Choroid plexus epithelial cell (primary cell): Measurements from ENCODE around the gene COL4A3.

Experiments used
- DNase-seq: peaks from one replicate; pipeline ENCODE4 v3.0.0-alpha.2; 2010; ENCODE audit warnings: low read depth
- H3K4me3 ChIP-seq: 2 replicates; pipeline ENCODE4 v1.5.1; 2011; ENCODE audit warnings: low read depth, mild to moderate bottlenecking, control low read depth, low read length, moderate library complexity
- CTCF ChIP-seq: conservative IDR thresholded peaks from 2 replicates; pipeline ENCODE4 v1.5.1; 2011; ENCODE audit warnings: low read depth, mild to moderate bottlenecking, control low read depth, inconsistent platforms, low read length, moderate library complexity

Gene COL4A3

GRCh38 chr2:227146456-227146855 is 18.0 kb upstream of the COL4A3 start:
- no peak for TF ChIP-seq CTCF
- H3K4me3 ChIP-seq, result no peak overlapping the region
- no peak for DNase-seq

DNA sequence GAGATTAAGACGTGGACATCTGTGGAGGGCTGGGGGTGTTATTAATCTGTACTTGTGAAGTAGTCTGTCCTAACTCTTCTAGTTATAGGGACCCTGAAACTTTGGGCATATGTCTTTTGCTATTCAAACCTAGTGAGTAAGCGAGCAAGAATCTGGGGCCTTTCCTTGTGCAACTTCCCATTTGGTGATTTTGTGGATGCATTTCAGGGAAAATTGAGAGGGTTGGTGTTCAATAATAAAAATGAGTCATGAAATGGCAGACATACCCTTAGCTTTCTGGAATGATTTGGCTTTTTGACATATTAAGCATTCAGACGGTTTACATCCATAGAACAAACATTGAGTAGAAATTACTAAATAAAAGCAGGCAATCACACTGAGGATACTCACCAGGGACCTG is 17.4 kb upstream of the COL4A3 start:
- TF ChIP-seq CTCF, result no peak
- peak; percentile 43 for DNase-seq
- H3K4me3 ChIP-seq, result no peak overlapping the region

DNA sequence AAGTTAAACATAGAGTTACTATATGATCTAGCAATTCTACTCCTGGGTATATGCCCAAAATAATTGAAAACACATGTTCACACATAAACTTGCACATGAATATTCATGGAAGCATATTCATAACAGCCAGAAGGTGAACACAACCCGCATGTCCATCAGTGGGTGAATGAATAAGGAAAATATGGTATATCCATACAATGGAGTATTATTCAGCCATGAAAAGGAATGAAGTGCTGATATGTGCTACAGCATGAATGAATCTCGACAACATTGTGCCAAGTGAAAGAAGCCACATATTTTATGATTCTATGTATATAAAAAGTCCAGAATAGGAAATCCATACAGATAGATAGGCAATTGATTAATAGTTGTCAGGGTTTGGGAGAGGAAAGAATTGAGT is 16.3 kb upstream of the COL4A3 start:
- no peak for DNase-seq
- no peak for TF ChIP-seq CTCF
- no peak overlapping the region for H3K4me3 ChIP-seq

- no peak for DNase-seq
- TF ChIP-seq CTCF, result no peak
- H3K4me3 ChIP-seq, result no peak overlapping the region
Observed at GRCh38 chr2:227150222-227150936, 14.0 kb upstream of the COL4A3 start.

DNA sequence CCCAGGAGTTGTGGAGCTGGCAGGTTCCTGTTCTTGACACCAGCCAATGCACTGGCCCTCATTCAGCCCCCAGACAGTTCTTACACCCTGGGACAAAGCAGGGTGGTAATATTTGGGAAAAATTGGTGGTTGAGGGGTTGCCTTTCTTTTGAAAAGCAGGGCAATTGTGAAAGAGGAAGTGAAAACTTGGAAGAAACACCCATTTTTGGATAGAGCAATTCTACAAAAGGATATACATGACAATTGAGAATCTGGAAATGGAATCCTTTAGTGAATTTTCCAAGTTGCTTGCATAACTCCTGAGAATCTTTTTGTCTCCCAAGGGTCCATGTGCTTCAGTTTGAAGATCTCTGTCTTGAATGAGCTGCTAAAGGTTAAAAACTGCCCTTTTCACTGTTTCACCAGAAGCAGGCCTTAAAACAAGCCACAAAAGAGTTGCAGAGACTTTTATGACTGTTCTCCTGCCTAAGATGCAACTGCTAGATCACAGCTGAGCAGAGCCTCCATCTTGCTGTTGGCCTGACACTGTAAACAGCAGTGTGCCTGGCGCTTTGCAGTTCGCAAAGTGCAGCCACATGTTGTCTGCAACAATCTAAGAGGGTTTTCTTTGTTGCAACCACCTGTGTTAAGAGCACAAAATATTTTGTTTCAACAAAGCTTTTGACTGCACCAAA is 12.2 kb upstream of the COL4A3 start:
- DNase-seq, result no peak
- H3K4me3 ChIP-seq, result no peak overlapping the region
- TF ChIP-seq CTCF, result no peak

DNA sequence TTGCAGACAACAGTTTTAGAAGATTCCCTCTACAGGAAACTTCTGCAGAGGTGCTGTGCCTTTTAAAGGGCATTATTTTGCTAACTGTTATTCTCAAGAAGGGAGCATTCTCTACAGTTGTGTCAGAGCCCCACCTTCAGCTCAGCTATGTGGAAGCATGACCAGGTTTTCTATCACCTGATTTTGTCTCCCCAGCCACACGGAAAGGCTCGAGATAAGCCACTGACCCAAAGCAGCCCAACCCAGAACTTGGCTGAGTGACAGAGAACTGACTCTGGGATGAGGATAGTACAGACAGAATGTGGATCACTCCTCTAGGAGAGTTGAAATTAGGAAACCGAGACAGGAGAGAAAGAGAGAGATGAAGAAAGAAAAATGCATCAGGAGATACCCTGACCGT is 11.1 kb upstream of the COL4A3 start:
- H3K4me3 ChIP-seq, result no peak overlapping the region
- DNase-seq, result peak; percentile 47
- no peak for TF ChIP-seq CTCF
